Cardiac fibroblast (primary cell): ENCODE data around the gene KCNJ14.

Experiments used
- DNase-seq, 2 donors: peaks; one replicate each; pipeline versions ENCODE4 v3.0.0 to v3.0.0-alpha.2; 2010; ENCODE audit warnings: low read depth in 2 of 2
- H3K4me3 ChIP-seq, 2 donors: replicated peaks in 1 of 2; 1 replicate in 1 of 2; 2 replicates in 1 of 2; pipeline ENCODE4 v1.5.1; 2011; ENCODE audit warnings: low read depth in 2 of 2, low read length in 2 of 2, mild to moderate bottlenecking in 2 of 2, moderate library complexity in 1 of 2
- CTCF ChIP-seq: IDR thresholded peaks from one replicate; pipeline ENCODE4 v1.5.1; 2011; ENCODE audit warnings: low read depth, mild to moderate bottlenecking, low read length, inconsistent platforms

KCNJ14 gene

GRCh38 chr19:48436586-48436985, 18.8 kb upstream of the KCNJ14 start:
- H3K4me3 ChIP-seq: no peak overlapping the region
- TF ChIP-seq CTCF: no peak
- DNase-seq: no peak

GRCh38 chr19:48441360-48442050, 13.9 kb upstream of the KCNJ14 start:
- no peak for TF ChIP-seq CTCF
- H3K4me3 ChIP-seq: no peak overlapping the region
- no peak for DNase-seq

GRCh38 chr19:48442116-48443035, 13.0 kb upstream of the KCNJ14 start:
- no peak for TF ChIP-seq CTCF
- no peak for DNase-seq
- no peak overlapping the region for H3K4me3 ChIP-seq

GRCh38 chr19:48443256-48443655, 12.1 kb upstream of the KCNJ14 start:
- no peak for TF ChIP-seq CTCF
- DNase-seq: no peak
- H3K4me3 ChIP-seq: no peak overlapping the region

GRCh38 chr19:48443731-48444128, 11.6 kb upstream of the KCNJ14 start:
- peak overlapping the region in 1 of 2 donors; percentile 85 for H3K4me3 ChIP-seq
- no peak for DNase-seq
- TF ChIP-seq CTCF: no peak

- peak overlapping the region; percentile 85 to 99 for H3K4me3 ChIP-seq
- DNase-seq: no peak
- TF ChIP-seq CTCF: no peak
Observed at GRCh38 chr19:48444129-48444935, 11.0 kb upstream of the KCNJ14 start.
